Naive thymus-derived CD4-positive, alpha-beta T cell (primary cell): ENCODE measurements around the gene FOXP4. TPM values are rescaled to one million over a fixed set of nuclear protein-coding genes. Genes with fewer than 3 reads are reported as not detected.
A peak's percentile ranks its signal among the peaks of the same experiment; 100 is the strongest.

Experiments used
- ATAC-seq: fragments of 150-1000 bp; cut with Tn5 transposase; 2 replicates; pipeline ENCODE4 v1.10.0; 2021; ENCODE audit warnings: mild to moderate bottlenecking, moderate library complexity
- CTCF ChIA-PET: fragments of 350-600 bp; sonication (Branson Sonifier 250); formaldehyde crosslinking; loops from one replicate; lab custom pipeline; 2021; ENCODE audit warnings: antibody characterized with exemption; lab: Charles Lee
- POLR2A ChIA-PET: fragments of 350-600 bp; sonication (Branson Sonifier 250); formaldehyde crosslinking; loops from one replicate; lab custom pipeline; 2021; ENCODE audit warnings: antibody characterized with exemption, inconsistent platforms; lab: Charles Lee
- DNase-seq, 9 donors: peaks; one replicate each; pipeline versions ENCODE4 v3.0.0 to v3.0.0-alpha.2; 2020 to 2022; ENCODE audit warnings: mixed read lengths in 1 of 9
- H3K27ac ChIP-seq: one replicate; pipeline ENCODE4 v1.7.0; 2013; ENCODE audit warnings: mild to moderate bottlenecking, low read depth, low read length, moderate library complexity
- H3K27me3 ChIP-seq, 2 donors: one replicate each; pipeline ENCODE4 v1.7.0; 2013; ENCODE audit warnings: low read length in 2 of 2, mild to moderate bottlenecking in 2 of 2, moderate library complexity in 2 of 2; ENCODE audit not compliant: control insufficient read depth in 2 of 2, insufficient read depth in 2 of 2
- H3K36me3 ChIP-seq, 3 experiments: 1 replicate in 2 of 3; 2 replicates in 1 of 3; pipeline ENCODE4 v1.7.0; 2013; ENCODE audit warnings: low read length in 3 of 3, mild to moderate bottlenecking in 3 of 3, moderate library complexity in 1 of 3; ENCODE audit not compliant: insufficient read depth in 3 of 3, control insufficient read depth in 2 of 3
- H3K4me1 ChIP-seq, 2 donors: one replicate each; pipeline ENCODE4 v1.7.0; 2013; ENCODE audit warnings: low read length in 2 of 2, mild to moderate bottlenecking in 2 of 2, moderate library complexity in 1 of 2; ENCODE audit not compliant: control insufficient read depth in 2 of 2, insufficient read depth in 2 of 2
- H3K4me3 ChIP-seq: 2 replicates; pipeline ENCODE4 v1.7.0; 2013; ENCODE audit warnings: mild to moderate bottlenecking, low read length
- H3K9me3 ChIP-seq, 3 experiments: 1 replicate in 2 of 3; 2 replicates in 1 of 3; pipeline ENCODE4 v1.7.0; 2013; ENCODE audit warnings: low read length in 3 of 3; ENCODE audit not compliant: control insufficient read depth in 2 of 3
- H3K27ac Mint-ChIP-seq, 9 donors: one replicate each; pipeline ENCODE4 v1.8.0; 2020 to 2022; ENCODE audit warnings: mixed read lengths in 9 of 9, mild to moderate bottlenecking in 8 of 9, moderate library complexity in 5 of 9, inconsistent platforms in 2 of 9
- H3K27me3 Mint-ChIP-seq, 5 donors: one replicate each; pipeline ENCODE4 v1.8.0; 2021 to 2022; ENCODE audit warnings: mixed read lengths in 5 of 5, mild to moderate bottlenecking in 1 of 5
- H3K36me3 Mint-ChIP-seq, 5 donors: one replicate each; pipeline ENCODE4 v1.8.0; 2020 to 2022; ENCODE audit warnings: mixed read lengths in 5 of 5, mild to moderate bottlenecking in 3 of 5, inconsistent platforms in 1 of 5
- H3K4me1 Mint-ChIP-seq, 7 donors: one replicate each; pipeline ENCODE4 v1.8.0; 2020 to 2022; ENCODE audit warnings: mixed read lengths in 7 of 7, mild to moderate bottlenecking in 3 of 7, inconsistent platforms in 1 of 7
- H3K4me3 Mint-ChIP-seq, 10 donors: one replicate each; pipeline ENCODE4 v1.8.0; 2020 to 2022; ENCODE audit warnings: mild to moderate bottlenecking in 10 of 10, mixed read lengths in 10 of 10, moderate library complexity in 6 of 10, inconsistent platforms in 2 of 10
- H3K9me3 Mint-ChIP-seq, 11 donors: one replicate each; pipeline ENCODE4 v1.8.0; 2020 to 2022; ENCODE audit warnings: mixed read lengths in 11 of 11, mild to moderate bottlenecking in 4 of 11, inconsistent platforms in 1 of 11, moderate library complexity in 1 of 11
- intact Hi-C, 2 donors: fragments of 100-400 bp; cut with micrococcal nuclease; formaldehyde crosslinking; loops; one replicate each; pipeline ENCODE4 v1.15.1; 2023
- polyA plus RNA-seq, 2 donors: library from polyadenylated mRNA; unstranded; fragments of 300-500 nt; fragmentation: Illumina TruSeq; gene quantifications; one replicate each; pipeline ENCODE4 v1.2.3, GENCODE V29; 2021
- total RNA-seq, 6 experiments: library from RNA in 5 of 6; stranded (reverse) in 5 of 6; gene quantifications; 1 replicate in 5 of 6; 2 replicates in 1 of 6; pipeline ENCODE4 v1.2.3 and lab custom pipeline; 2021 to 2026

Gene FOXP4
- total and polyA plus RNA-seq, 7 experiments from 2014 or later, result 0.07 to 7.6 (median 4.4) TPM

- Mint-ChIP-seq H3K4me1 (peaks cover 0 to 12% (median 3%) of the 10 kb centered on the region in 7 donors), H3K27me3 (no peaks in the 10 kb centered on the region), H3K27ac (peak overlapping the region in 1 of 9 donors; percentile 65), H3K4me3 (no peak overlapping the region), H3K36me3 (peaks cover 0 to 14% (median 0%) of the 10 kb centered on the region in 5 donors), H3K9me3 (peaks cover 0 to 2% (median 0%) of the 10 kb centered on the region in 11 donors)
- Histone ChIP-seq H3K27ac (no peak overlapping the region), H3K4me1 (no peaks in the 10 kb centered on the region), H3K9me3 (no peaks in the 10 kb centered on the region), H3K4me3 (no peak overlapping the region), H3K27me3 (no peaks in the 10 kb centered on the region), H3K36me3 (no peaks in the 10 kb centered on the region)
- CTCF ChIA-PET, result interaction anchor here (0.6 kb wide), 1 partner anchor 11 kb away, joined by 3 read pairs; no protein-coding TSS in a partner anchor
- intact Hi-C loops, result no loop called here
- POLR2A ChIA-PET, result interaction anchor here (0.7 kb wide), 1 partner anchor 162 kb away, joined by 3 read pairs; no protein-coding TSS in a partner anchor
- no peak for ATAC-seq
- no peak for DNase-seq
Measured at GRCh38 chr6:41578217-41579087, 32.3 kb downstream of the FOXP4 start.

- POLR2A ChIA-PET, result no interaction called here
Measured at GRCh38 chr6:41579088-41579610, 33.0 kb downstream of the FOXP4 start.

GRCh38 chr6:41580690-41581089 lies 34.5 kb downstream of the FOXP4 start:
- Mint-ChIP-seq H3K9me3 (peaks cover 0 to 2% (median 0%) of the 10 kb centered on the region in 11 donors), H3K27ac (no peak overlapping the region), H3K4me1 (peaks cover 0 to 11% (median 3%) of the 10 kb centered on the region in 7 donors), H3K4me3 (no peak overlapping the region), H3K27me3 (no peaks in the 10 kb centered on the region), H3K36me3 (peaks cover 0 to 14% (median 0%) of the 10 kb centered on the region in 5 donors)
- Histone ChIP-seq H3K36me3 (peaks cover 0 to 3% (median 0%) of the 10 kb centered on the region in 3 experiments), H3K4me1 (no peaks in the 10 kb centered on the region), H3K27ac (no peak overlapping the region), H3K4me3 (no peak overlapping the region), H3K9me3 (no peaks in the 10 kb centered on the region), H3K27me3 (no peaks in the 10 kb centered on the region)
- DNase-seq (no peak), ATAC-seq (no peak)
- intact Hi-C loops, result no loop called here
- ChIA-PET POLR2A (interaction anchor here (0.6 kb wide), 1 partner anchor 101 kb away, joined by 3 read pairs; no protein-coding TSS in a partner anchor), CTCF (no interaction called here)

More at GRCh38 chr6:41579088-41579610, 33.0 kb downstream of the FOXP4 start:
- Histone ChIP-seq H3K27ac (no peak overlapping the region), H3K4me3 (no peak overlapping the region), H3K9me3 (no peaks in the 10 kb centered on the region), H3K27me3 (no peaks in the 10 kb centered on the region), H3K36me3 (no peaks in the 10 kb centered on the region), H3K4me1 (no peaks in the 10 kb centered on the region)
- Mint-ChIP-seq H3K36me3 (peaks cover 0 to 14% (median 0%) of the 10 kb centered on the region in 5 donors), H3K4me3 (no peak overlapping the region), H3K9me3 (peaks cover 0 to 2% (median 0%) of the 10 kb centered on the region in 11 donors), H3K27ac (peak overlapping the region in 1 of 9 donors; percentile 65), H3K4me1 (peaks cover 0 to 12% (median 3%) of the 10 kb centered on the region in 7 donors), H3K27me3 (no peaks in the 10 kb centered on the region)
- intact Hi-C loops, result no loop called here
- no peak for ATAC-seq
- CTCF ChIA-PET, result no interaction called here
- DNase-seq, result no peak

GRCh38 chr6:41581381-41581991 lies 35.3 kb downstream of the FOXP4 start:
- H3K4me1 Mint-ChIP-seq, result peaks cover 0 to 9% (median 3%) of the 10 kb centered on the region in 7 donors
- peaks cover 0 to 11% (median 0%) of the 10 kb centered on the region in 5 donors for H3K36me3 Mint-ChIP-seq
- H3K27ac ChIP-seq, result no peak overlapping the region
- ATAC-seq (no peak), DNase-seq (no peak)
- no peaks in the 10 kb centered on the region for H3K27me3 Mint-ChIP-seq
- peaks cover 0 to 2% (median 0%) of the 10 kb centered on the region in 11 donors for H3K9me3 Mint-ChIP-seq
- H3K9me3 ChIP-seq, result no peaks in the 10 kb centered on the region
- peaks cover 0 to 3% (median 0%) of the 10 kb centered on the region in 3 experiments for H3K36me3 ChIP-seq
- POLR2A ChIA-PET, result interaction anchor here (0.6 kb wide), 1 partner anchor 100 kb away, joined by 3 read pairs; no protein-coding TSS in a partner anchor
- no peaks in the 10 kb centered on the region for H3K4me1 ChIP-seq
- H3K4me3 ChIP-seq, result no peak overlapping the region
- H3K27me3 ChIP-seq, result no peaks in the 10 kb centered on the region
- H3K27ac Mint-ChIP-seq, result peak overlapping the region in 1 of 9 donors; percentile 59
- CTCF ChIA-PET, result no interaction called here
- intact Hi-C loops, result no loop called here
- no peak overlapping the region for H3K4me3 Mint-ChIP-seq

GRCh38 chr6:41582540-41582939 lies 36.4 kb downstream of the FOXP4 start:
- DNase-seq (no peak), ATAC-seq (no peak)
- Mint-ChIP-seq H3K4me3 (no peak overlapping the region), H3K4me1 (peaks cover 0 to 8% (median 3%) of the 10 kb centered on the region in 7 donors), H3K36me3 (peaks cover 0 to 11% (median 0%) of the 10 kb centered on the region in 5 donors), H3K27me3 (no peaks in the 10 kb centered on the region), H3K27ac (no peak overlapping the region), H3K9me3 (peaks cover 0 to 2% (median 0%) of the 10 kb centered on the region in 11 donors)
- CTCF ChIA-PET, result no interaction called here
- POLR2A ChIA-PET, result no interaction called here
- Histone ChIP-seq H3K36me3 (peaks cover 0 to 3% (median 0%) of the 10 kb centered on the region in 3 experiments), H3K27ac (no peak overlapping the region), H3K9me3 (no peaks in the 10 kb centered on the region), H3K4me3 (no peak overlapping the region), H3K27me3 (no peaks in the 10 kb centered on the region), H3K4me1 (no peaks in the 10 kb centered on the region)
- intact Hi-C loops, result no loop called here

GRCh38 chr6:41583565-41583964 lies 37.4 kb downstream of the FOXP4 start:
- intact Hi-C loops, result no loop called here
- Histone ChIP-seq H3K4me3 (no peak overlapping the region), H3K9me3 (no peaks in the 10 kb centered on the region), H3K4me1 (no peaks in the 10 kb centered on the region), H3K27ac (no peak overlapping the region), H3K27me3 (no peaks in the 10 kb centered on the region), H3K36me3 (peaks cover 0 to 3% (median 0%) of the 10 kb centered on the region in 3 experiments)
- no peaks in the 10 kb centered on the region for H3K9me3 Mint-ChIP-seq
- no peak for ATAC-seq
- DNase-seq, result no peak
- peaks cover 0 to 8% (median 0%) of the 10 kb centered on the region in 7 donors for H3K4me1 Mint-ChIP-seq
- H3K27ac Mint-ChIP-seq, result no peak overlapping the region
- no peaks in the 10 kb centered on the region for H3K27me3 Mint-ChIP-seq
- H3K4me3 Mint-ChIP-seq, result no peak overlapping the region
- H3K36me3 Mint-ChIP-seq, result peaks cover 0 to 15% (median 0%) of the 10 kb centered on the region in 5 donors
- POLR2A ChIA-PET, result no interaction called here
- CTCF ChIA-PET, result interaction anchor here (0.7 to 1.0 kb wide), 2 partner anchors 159 to 161 kb away, joined by 3 to 4 read pairs; no protein-coding TSS in a partner anchor
